HepG2 (cell line): ENCODE measurements around the gene GSK3A. TPM values are rescaled to one million over a fixed set of nuclear protein-coding genes. Genes with fewer than 3 reads are reported as not detected.
A peak's percentile ranks its signal among the peaks of the same experiment; 100 is the strongest.

ENCODE experiments used
- CCDC6 ChIP-seq: sonication (generic); formaldehyde crosslinking; IDR thresholded peaks from 2 replicates; pipeline ENCODE4 v1.8.1; 2022; ENCODE audit warnings: mild to moderate bottlenecking, missing genetic modification reagents, moderate library complexity
- FOXP1 ChIP-seq, 2 experiments: fragments of 450-650 bp in 1 of 2; IDR thresholded peaks; 2 replicates each; pipeline ENCODE4 v1.6.1; 2017 to 2018; ENCODE audit warnings: antibody characterized with exemption in 1 of 2
- HES4 ChIP-seq: sonication (generic); formaldehyde crosslinking; IDR thresholded peaks from 2 replicates; pipeline ENCODE4 v1.9.0; 2021; ENCODE audit warnings: mild to moderate bottlenecking, missing genetic modification reagents, borderline replicate concordance
- HMG20B ChIP-seq: conservative IDR thresholded peaks from 2 replicates; pipeline ENCODE4 v1.6.1; 2016; ENCODE audit warnings: missing genetic modification reagents, missing compliant biosample characterization
- HNRNPK ChIP-seq: fragments of 200-400 bp; formaldehyde crosslinking; IDR thresholded peaks from 2 replicates; pipeline ENCODE4 v1.6.1; 2018; ENCODE audit warnings: low read length, low read depth, moderate library complexity, mild to moderate bottlenecking; ENCODE audit not compliant: poor library complexity, severe bottlenecking
- NBN ChIP-seq: fragments of 450-650 bp; conservative IDR thresholded peaks from 2 replicates; pipeline ENCODE4 v1.6.1; 2017
- NFATC3 ChIP-seq: sonication (generic); formaldehyde crosslinking; IDR thresholded peaks from 2 replicates; pipeline ENCODE4 v1.5.1; 2020; ENCODE audit warnings: mild to moderate bottlenecking, missing genetic modification reagents
- PITX1 ChIP-seq: sonication (generic); formaldehyde crosslinking; IDR thresholded peaks from 2 replicates; pipeline ENCODE4 v1.5.1; 2020; ENCODE audit warnings: mild to moderate bottlenecking, missing genetic modification reagents
- RNF219 ChIP-seq: sonication (generic); formaldehyde crosslinking; IDR thresholded peaks from 2 replicates; pipeline ENCODE4 v1.5.0; 2020; ENCODE audit warnings: mild to moderate bottlenecking, missing genetic modification reagents
- SP4 ChIP-seq: sonication (generic); formaldehyde crosslinking; IDR thresholded peaks from 2 replicates; pipeline ENCODE4 v1.8.1; 2023; ENCODE audit warnings: mild to moderate bottlenecking, missing genetic modification reagents
- SRSF9 ChIP-seq: fragments of 200-400 bp; formaldehyde crosslinking; IDR thresholded peaks from 2 replicates; pipeline ENCODE4 v1.6.1; 2018; ENCODE audit warnings: borderline replicate concordance, mild to moderate bottlenecking, low read depth, low read length; ENCODE audit not compliant: insufficient read depth, poor library complexity, severe bottlenecking
- TBX3 ChIP-seq: fragments of 450-650 bp; IDR thresholded peaks from 2 replicates; pipeline ENCODE4 v1.6.1; 2017; ENCODE audit warnings: antibody characterized with exemption, mild to moderate bottlenecking, inconsistent platforms, borderline replicate concordance
- ZNF251 ChIP-seq: sonication (generic); formaldehyde crosslinking; IDR thresholded peaks from 2 replicates; pipeline ENCODE4 v1.9.0; 2021; ENCODE audit warnings: mild to moderate bottlenecking, missing genetic modification reagents
- ZNF558 ChIP-seq: sonication (generic); formaldehyde crosslinking; IDR thresholded peaks from 2 replicates; pipeline ENCODE4 v1.9.0; 2022; ENCODE audit warnings: mild to moderate bottlenecking, missing genetic modification reagents, borderline replicate concordance
- polyA plus RNA-seq, 8 experiments: library from polyadenylated mRNA; depleted of rRNA in 3 of 8; stranded (reverse) in 7 of 8; unstranded in 1 of 8; fragments of >200 nt; fragmentation: Illumina TruSeq in 4 of 8; extraction: Trizol in 4 of 8; gene quantifications; 2 replicates each; pipeline versions ENCODE4 v1.2.1 to v1.2.3, GENCODE V29; 2011 to 2016; ENCODE audit warnings: low read depth in 4 of 8, missing spikeins in 1 of 8, mixed read lengths in 1 of 8; ENCODE audit not compliant: insufficient read depth in 1 of 8
- total RNA-seq, 5 experiments: library from RNA; depleted of rRNA; stranded (reverse); fragments of >200 nt; fragmentation: Illumina TruSeq; extraction: Trizol; gene quantifications; 2 replicates each; pipeline ENCODE4 v1.2.3, GENCODE V29; 2016; ENCODE audit warnings: low read depth in 1 of 5
- TF ChIP-seq, protein P1 (sequence below): sonication (generic); formaldehyde crosslinking; IDR thresholded peaks from 2 replicates; pipeline ENCODE4 v1.4.0; 2020; ENCODE audit warnings: missing genetic modification reagents, borderline replicate concordance
- TF ChIP-seq, protein P2 (sequence below): sonication (generic); formaldehyde crosslinking; IDR thresholded peaks from 2 replicates; pipeline ENCODE4 v1.8.1; 2023; ENCODE audit warnings: mild to moderate bottlenecking, inconsistent platforms, moderate library complexity, missing genetic modification reagents, borderline replicate concordance
- TF ChIP-seq, protein P3 (sequence below): sonication (generic); formaldehyde crosslinking; IDR thresholded peaks from 2 replicates; pipeline ENCODE4 v1.4.0; 2020; ENCODE audit warnings: missing genetic modification reagents
- TF ChIP-seq, protein P4 (sequence below): sonication (generic); formaldehyde crosslinking; IDR thresholded peaks from 2 replicates; pipeline ENCODE4 v1.4.0; 2020; ENCODE audit warnings: missing genetic modification reagents

The GSK3A gene
- total and polyA plus RNA-seq, 2 of the 13 experiments (the other 11 are each of a cell fraction or from before 2014, with no cell fraction given), result 16.9 to 52.5 TPM

GRCh38 chr19:42217520-42218437 lies 24.6 kb downstream of the GSK3A start, which contains the start of gene DEDD2 (continued):
- TF ChIP-seq RNF219 (CRISPR knock-in tag), result no peak
- TF ChIP-seq SRSF9, result no peak
- TF ChIP-seq, protein P1, sequence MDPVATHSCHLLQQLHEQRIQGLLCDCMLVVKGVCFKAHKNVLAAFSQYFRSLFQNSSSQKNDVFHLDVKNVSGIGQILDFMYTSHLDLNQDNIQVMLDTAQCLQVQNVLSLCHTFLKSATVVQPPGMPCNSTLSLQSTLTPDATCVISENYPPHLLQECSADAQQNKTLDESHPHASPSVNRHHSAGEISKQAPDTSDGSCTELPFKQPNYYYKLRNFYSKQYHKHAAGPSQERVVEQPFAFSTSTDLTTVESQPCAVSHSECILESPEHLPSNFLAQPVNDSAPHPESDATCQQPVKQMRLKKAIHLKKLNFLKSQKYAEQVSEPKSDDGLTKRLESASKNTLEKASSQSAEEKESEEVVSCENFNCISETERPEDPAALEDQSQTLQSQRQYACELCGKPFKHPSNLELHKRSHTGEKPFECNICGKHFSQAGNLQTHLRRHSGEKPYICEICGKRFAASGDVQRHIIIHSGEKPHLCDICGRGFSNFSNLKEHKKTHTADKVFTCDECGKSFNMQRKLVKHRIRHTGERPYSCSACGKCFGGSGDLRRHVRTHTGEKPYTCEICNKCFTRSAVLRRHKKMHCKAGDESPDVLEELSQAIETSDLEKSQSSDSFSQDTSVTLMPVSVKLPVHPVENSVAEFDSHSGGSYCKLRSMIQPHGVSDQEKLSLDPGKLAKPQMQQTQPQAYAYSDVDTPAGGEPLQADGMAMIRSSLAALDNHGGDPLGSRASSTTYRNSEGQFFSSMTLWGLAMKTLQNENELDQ (CRISPR knock-in tag), result no peak
- peak; percentile 54; the same call in 1 of the 2 replicates for TF ChIP-seq TBX3
- peak; percentile 54 for TF ChIP-seq SP4 (CRISPR knock-in tag)
- no peak for TF ChIP-seq ZNF558
- TF ChIP-seq CCDC6 (CRISPR knock-in tag), result 0 out of 2 replicates have a peak, but pooled peaks have one; percentile 52
- TF ChIP-seq, protein P2, sequence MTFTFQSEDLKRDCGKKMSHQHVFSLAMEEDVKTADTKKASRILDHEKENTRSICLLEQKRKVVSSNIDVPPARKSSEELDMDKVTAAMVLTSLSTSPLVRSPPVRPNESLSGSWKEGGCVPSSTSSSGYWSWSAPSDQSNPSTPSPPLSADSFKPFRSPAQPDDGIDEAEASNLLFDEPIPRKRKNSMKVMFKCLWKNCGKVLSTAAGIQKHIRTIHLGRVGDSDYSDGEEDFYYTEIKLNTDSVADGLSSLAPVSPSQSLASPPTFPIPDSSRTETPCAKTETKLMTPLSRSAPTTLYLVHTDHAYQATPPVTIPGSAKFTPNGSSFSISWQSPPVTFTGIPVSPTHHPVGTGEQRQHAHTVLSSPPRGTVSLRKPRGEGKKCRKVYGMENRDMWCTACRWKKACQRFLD (CRISPR knock-in tag), result 0 out of 2 replicates have a peak, but pooled peaks have one; percentile 22
- TF ChIP-seq HMG20B (CRISPR knock-in tag), result no peak
- TF ChIP-seq HES4 (CRISPR knock-in tag), result 0 out of 2 replicates have a peak, but pooled peaks have one; percentile 21
- TF ChIP-seq, protein P3, sequence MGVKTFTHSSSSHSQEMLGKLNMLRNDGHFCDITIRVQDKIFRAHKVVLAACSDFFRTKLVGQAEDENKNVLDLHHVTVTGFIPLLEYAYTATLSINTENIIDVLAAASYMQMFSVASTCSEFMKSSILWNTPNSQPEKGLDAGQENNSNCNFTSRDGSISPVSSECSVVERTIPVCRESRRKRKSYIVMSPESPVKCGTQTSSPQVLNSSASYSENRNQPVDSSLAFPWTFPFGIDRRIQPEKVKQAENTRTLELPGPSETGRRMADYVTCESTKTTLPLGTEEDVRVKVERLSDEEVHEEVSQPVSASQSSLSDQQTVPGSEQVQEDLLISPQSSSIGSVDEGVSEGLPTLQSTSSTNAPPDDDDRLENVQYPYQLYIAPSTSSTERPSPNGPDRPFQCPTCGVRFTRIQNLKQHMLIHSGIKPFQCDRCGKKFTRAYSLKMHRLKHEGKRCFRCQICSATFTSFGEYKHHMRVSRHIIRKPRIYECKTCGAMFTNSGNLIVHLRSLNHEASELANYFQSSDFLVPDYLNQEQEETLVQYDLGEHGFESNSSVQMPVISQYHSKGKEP (CRISPR knock-in tag), result no peak
- TF ChIP-seq NBN, result no peak
- no peak for TF ChIP-seq HNRNPK
- TF ChIP-seq NFATC3 (CRISPR knock-in tag), result 0 out of 2 replicates have a peak, but pooled peaks have one; percentile 36
- 0 out of 2 replicates have a peak, but pooled peaks have one; percentile 67 for TF ChIP-seq ZNF251 (CRISPR knock-in tag)
- TF ChIP-seq, protein P4, sequence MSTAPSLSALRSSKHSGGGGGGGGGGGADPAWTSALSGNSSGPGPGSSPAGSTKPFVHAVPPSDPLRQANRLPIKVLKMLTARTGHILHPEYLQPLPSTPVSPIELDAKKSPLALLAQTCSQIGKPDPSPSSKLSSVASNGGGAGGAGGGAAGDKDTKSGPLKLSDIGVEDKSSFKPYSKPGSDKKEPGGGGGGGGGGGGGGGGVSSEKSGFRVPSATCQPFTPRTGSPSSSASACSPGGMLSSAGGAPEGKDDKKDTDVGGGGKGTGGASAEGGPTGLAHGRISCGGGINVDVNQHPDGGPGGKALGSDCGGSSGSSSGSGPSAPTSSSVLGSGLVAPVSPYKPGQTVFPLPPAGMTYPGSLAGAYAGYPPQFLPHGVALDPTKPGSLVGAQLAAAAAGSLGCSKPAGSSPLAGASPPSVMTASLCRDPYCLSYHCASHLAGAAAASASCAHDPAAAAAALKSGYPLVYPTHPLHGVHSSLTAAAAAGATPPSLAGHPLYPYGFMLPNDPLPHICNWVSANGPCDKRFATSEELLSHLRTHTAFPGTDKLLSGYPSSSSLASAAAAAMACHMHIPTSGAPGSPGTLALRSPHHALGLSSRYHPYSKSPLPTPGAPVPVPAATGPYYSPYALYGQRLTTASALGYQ (CRISPR knock-in tag), result no peak; the same call in 1 of the 2 replicates
- no peak for TF ChIP-seq FOXP1 (IDR thresholded peaks at IDR 0.05)
- TF ChIP-seq FOXP1 (CRISPR knock-in tag; IDR thresholded peaks at IDR 0.05), result no peak; the same call in 1 of the 2 replicates
- TF ChIP-seq PITX1, result no peak; the same call in 1 of the 2 replicates
